ENCODE measurements around the gene PM20D2.
"Not testable (repeated sequence)": the region's sequence is repeated elsewhere in the genome, so short reads cannot be mapped to it uniquely, and the experiment has no call there.

PM20D2 gene

GRCh38 chr6:89145956-89146717 is at the start of gene PM20D2:
Gene PM20D2 (plus strand): TSS chr6:89146055. CDS start chr6:89146145, 90 bp downstream.
- peak; percentile 13 for DNase-seq (ENCODE audit: low spot score)

- no peak for DNase-seq (ENCODE audit: low spot score)
Measured at GRCh38 chr6:89098461-89098860, 47.4 kb upstream of the PM20D2 start.

- no peak for DNase-seq (ENCODE audit: low spot score)
Measured at GRCh38 chr6:89100114-89100513, 45.7 kb upstream of the PM20D2 start.

- DNase-seq (ENCODE audit: low spot score), result no peak
Measured at GRCh38 chr6:89110284-89110683, 35.6 kb upstream of the PM20D2 start.

- no peak for DNase-seq (ENCODE audit: low spot score)
Measured at GRCh38 chr6:89111933-89112332, 33.9 kb upstream of the PM20D2 start.

- no peak for DNase-seq (ENCODE audit: low spot score)
Measured at GRCh38 chr6:89116702-89117101, 29.2 kb upstream of the PM20D2 start.

- no peak for DNase-seq (ENCODE audit: low spot score)
Measured at GRCh38 chr6:89117211-89118108, 28.4 kb upstream of the PM20D2 start, which contains the start of gene SRSF12. Gene SRSF12 (minus strand): TSS chr6:89118071. CDS start chr6:89117887, 184 bp downstream.

- no peak for DNase-seq (ENCODE audit: low spot score)
Measured at GRCh38 chr6:89118931-89119330, 26.9 kb upstream of the PM20D2 start.

GRCh38 chr6:89120371-89120770 is 25.5 kb upstream of the PM20D2 start:
- no peak for DNase-seq (ENCODE audit: low spot score)

- no peak for DNase-seq (ENCODE audit: low spot score)
Measured at GRCh38 chr6:89121934-89122333, 23.9 kb upstream of the PM20D2 start.

- peak; percentile 46 for DNase-seq (ENCODE audit: low spot score)
Measured at GRCh38 chr6:89122625-89123024, 23.2 kb upstream of the PM20D2 start.

GRCh38 chr6:89128256-89128671 is 17.6 kb upstream of the PM20D2 start:
- DNase-seq (ENCODE audit: low spot score), result not testable (repeated sequence)

- DNase-seq (ENCODE audit: low spot score), result no peak
Measured at GRCh38 chr6:89131599-89131998, 14.3 kb upstream of the PM20D2 start.

- DNase-seq (ENCODE audit: low spot score), result no peak
Measured at GRCh38 chr6:89132057-89132456, 13.8 kb upstream of the PM20D2 start.

- no peak for DNase-seq (ENCODE audit: low spot score)
Measured at GRCh38 chr6:89133981-89134380, 11.9 kb upstream of the PM20D2 start.

GRCh38 chr6:89134723-89135122 is 11.1 kb upstream of the PM20D2 start:
- DNase-seq (ENCODE audit: low spot score), result no peak

GRCh38 chr6:89138173-89138572 is 7.7 kb upstream of the PM20D2 start:
- no peak for DNase-seq (ENCODE audit: low spot score)

GRCh38 chr6:89139509-89140346 is 6.1 kb upstream of the PM20D2 start:
- DNase-seq (ENCODE audit: low spot score), result no peak

GRCh38 chr6:89140347-89141156 is 5.3 kb upstream of the PM20D2 start:
- DNase-seq (ENCODE audit: low spot score), result no peak

GRCh38 chr6:89144354-89144906 is 1.4 kb upstream of the PM20D2 start:
- DNase-seq (ENCODE audit: low spot score), result no peak
